GM10266 (cell line): ENCODE measurements around the gene PLRG1.
"Not testable (repeated sequence)": the region's sequence is repeated elsewhere in the genome, so short reads cannot be mapped to it uniquely, and the experiment has no call there.

ENCODE experiments used
- DNase-seq: peaks from one replicate; pipeline ENCODE4 v3.0.0; 2012; ENCODE audit errors: extremely low spot score
- TF ChIP-seq, protein P1 (sequence below): IDR thresholded peaks from 2 replicates; pipeline ENCODE4 v1.5.1; 2012; ENCODE audit warnings: mild to moderate bottlenecking, low read depth; ENCODE audit not compliant: control insufficient read depth, insufficient read depth; ENCODE audit errors: missing control alignments

The PLRG1 gene

DNA sequence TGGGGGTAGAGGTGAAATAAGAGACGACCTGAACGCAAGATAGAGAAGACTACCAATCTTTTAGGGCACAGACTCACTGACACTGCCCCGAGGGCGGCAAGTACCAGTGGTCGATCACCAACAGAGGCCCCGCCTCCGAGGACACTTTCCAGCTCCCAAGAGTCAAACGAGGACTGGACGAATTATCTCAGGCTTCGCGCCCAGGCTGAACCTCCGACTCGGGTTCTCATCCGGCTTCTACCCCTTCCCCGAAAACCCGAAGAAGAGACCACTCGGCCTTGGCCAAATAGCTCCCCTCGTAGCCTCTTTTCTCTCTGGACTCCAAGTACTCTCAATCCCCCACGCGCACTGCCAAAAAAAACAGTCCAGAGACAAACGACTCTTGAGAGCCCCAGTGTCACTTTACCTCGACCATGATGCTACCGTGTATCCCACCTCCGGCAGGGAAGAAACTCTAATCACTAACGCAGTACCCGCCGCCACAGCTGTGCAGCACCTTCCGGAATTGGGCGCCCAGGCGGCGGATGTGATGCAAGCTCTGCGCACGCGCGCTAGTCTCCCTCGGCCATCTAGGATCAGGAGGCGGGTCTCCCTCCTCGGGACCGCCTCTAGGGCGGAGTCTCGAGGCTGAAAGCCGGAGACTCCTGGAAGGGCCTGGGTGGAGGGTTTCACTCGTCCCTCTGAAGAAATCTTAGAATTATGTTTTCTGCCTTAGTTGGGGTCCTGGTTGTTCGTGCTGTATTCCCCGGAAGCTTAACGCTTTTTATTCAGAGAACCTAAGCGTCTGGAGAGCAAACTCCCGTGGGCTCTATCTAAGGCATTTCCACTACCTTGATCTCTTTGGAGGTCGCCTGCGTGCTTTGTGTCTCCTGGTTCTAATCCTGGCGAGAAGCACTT is at the start of gene PLRG1:
TSS of gene PLRG1 (minus strand) at position 507 of the 897 bp plus-strand sequence. CDS start at position 415, 92 bp downstream.
- TF ChIP-seq, protein P1, sequence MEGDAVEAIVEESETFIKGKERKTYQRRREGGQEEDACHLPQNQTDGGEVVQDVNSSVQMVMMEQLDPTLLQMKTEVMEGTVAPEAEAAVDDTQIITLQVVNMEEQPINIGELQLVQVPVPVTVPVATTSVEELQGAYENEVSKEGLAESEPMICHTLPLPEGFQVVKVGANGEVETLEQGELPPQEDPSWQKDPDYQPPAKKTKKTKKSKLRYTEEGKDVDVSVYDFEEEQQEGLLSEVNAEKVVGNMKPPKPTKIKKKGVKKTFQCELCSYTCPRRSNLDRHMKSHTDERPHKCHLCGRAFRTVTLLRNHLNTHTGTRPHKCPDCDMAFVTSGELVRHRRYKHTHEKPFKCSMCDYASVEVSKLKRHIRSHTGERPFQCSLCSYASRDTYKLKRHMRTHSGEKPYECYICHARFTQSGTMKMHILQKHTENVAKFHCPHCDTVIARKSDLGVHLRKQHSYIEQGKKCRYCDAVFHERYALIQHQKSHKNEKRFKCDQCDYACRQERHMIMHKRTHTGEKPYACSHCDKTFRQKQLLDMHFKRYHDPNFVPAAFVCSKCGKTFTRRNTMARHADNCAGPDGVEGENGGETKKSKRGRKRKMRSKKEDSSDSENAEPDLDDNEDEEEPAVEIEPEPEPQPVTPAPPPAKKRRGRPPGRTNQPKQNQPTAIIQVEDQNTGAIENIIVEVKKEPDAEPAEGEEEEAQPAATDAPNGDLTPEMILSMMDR = no peak
- DNase-seq = peak; percentile 89

DNA sequence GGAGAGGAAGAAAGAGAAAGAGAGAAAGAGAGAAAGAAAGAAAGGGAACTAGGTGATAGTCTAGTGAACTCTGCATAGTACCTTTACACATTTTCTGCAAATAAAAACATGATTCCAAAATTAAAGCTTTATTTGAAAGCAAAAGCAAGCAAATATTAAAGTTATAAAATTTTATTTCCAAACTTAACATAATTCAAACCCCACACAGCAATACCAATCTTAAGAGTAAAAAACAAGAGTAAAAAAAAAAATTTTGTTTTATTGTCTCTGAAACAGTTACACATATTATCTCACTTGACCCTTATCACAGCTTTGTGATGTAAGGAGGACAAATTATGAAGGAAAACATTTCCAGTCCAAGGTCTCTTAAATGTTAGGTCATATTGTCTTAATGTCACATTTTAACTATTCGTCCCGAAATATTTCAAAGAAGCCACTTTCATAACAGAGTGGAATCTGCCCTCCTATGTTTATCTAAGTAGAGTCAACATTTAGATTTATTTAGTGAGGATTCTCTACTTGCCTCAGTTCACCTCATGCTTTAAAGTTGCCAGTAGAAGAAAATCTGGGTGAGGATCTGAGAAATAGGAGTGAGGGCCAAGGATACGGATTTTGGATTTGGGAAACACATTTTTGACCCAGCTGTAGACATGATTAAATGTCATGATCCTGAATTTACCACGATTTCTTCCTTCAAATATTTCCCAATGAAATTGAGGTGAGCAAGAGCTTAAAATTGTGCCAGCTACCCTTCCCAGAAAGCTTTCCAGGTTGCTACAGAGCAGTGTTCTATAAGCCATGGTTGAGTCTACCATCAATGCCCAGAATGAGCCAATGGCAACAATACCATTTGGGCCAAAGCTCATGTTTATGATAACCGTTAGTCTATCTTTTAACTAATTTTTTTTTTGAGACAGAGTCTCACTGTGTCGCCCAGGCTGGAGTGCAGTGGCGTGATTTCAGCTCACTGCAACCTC is 47.9 kb upstream of the PLRG1 start:
- TF ChIP-seq, protein P1 = no peak

DNA sequence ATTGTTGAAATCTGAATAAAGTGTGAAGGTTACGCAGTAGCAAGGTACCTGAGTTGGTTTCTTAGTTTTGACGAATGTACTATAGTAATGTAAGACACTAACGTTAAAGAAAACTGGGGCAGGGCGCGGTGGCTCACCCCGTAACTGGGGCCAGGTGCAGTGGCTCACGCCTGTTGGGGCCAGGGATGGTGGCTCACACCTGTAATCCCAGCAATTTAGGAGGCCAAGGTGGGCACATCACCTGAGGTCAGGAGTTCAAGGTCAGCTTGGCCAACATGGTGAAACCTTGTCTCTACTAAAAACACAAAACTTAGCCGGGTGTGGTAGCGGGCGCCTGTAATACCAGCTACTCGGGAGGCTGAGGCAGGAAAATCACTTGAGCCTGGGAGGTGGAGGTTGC is 47.1 kb upstream of the PLRG1 start:
- DNase-seq = not testable (repeated sequence)

More for the DNA sequence above, 47.9 kb upstream of the PLRG1 start:
- DNase-seq = no peak

DNA sequence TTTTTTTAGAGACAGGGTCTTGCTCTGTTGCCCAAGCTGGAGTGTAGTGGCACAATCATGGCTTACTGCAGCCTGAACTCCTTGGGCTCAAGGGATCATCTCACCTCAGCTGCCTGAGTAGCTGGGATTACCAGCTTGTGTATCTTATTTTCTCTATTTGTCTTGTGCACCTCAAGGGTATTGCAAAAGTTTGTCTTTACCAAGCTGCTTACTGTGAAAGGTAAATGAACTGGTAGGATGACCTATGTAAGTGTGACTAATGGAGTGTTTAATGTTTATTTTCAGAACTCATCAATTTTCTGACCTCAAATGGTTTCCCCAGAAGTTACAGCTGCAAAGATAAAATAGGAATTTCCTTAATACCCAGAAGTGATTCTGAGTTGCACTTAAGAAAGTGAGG is 45.6 kb upstream of the PLRG1 start:
- no peak for DNase-seq
- TF ChIP-seq, protein P1 = no peak

DNA sequence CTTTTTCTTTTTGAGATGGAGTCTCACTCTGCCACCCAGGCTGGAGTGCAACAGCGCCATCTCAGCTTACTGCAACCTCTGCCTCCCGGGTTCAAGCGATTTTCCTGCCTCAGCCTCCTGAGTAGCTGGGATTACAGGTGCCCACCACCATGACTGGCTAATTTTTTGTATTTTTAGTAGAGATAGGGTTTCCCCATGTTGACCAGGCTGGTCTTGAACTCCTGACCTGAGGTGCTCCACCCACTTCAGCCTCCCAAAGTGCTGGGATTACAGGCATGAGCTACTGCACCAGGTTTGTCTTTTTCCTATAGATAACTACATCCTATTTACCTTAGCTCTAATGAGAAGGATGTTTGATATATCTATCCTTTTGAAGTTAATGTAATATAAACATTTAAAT is 44.1 kb upstream of the PLRG1 start:
- DNase-seq = not testable (repeated sequence)

DNA sequence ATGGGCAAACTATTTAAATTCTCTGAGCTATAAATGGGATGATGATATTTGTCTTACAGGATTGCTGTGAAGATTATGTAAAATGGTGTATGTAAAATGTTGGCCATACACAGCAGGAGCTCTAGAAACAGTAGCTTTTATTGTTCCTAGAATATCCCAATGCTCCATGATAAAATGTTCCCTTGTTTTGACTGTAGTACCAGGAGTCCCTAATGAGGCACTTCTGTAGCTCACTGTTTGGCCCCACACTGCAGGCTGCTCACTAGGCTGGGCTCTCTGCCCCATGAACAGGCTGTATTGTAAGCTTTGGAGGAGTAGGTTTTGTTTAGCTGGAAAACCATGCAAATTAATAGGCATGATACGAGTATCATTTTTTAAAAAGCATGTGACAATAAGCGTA is 43.7 kb upstream of the PLRG1 start:
- no peak for DNase-seq

DNA sequence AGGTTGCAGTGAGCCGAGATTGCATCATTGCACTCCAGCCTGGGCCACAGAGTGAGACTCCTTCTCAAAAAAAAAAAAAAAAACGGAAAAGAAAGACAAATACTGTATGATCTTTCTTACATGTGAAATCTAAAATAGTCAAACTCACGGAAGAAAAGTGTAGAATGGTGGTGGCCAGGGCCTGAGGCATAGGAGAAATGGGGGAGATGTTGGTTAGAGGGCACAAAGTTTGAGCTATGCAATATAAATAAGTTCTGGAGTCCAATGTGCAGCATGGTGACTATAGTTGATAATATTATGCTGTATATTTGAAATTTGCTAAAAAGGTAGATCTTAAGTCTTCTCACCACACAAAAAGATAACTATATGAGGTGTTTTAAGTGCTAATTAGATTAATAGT is 41.7 kb upstream of the PLRG1 start:
- no peak for DNase-seq

More for the DNA sequence above, 43.7 kb upstream of the PLRG1 start:
- TF ChIP-seq, protein P1 = no peak

More for the DNA sequence above, 41.7 kb upstream of the PLRG1 start:
- TF ChIP-seq, protein P1 = no peak
